GM23338 (cell line): ENCODE measurements around the gene USP9Y.

ENCODE experiments used
- POLR2AphosphoS5 ChIP-seq: IDR thresholded peaks from 2 replicates; pipeline ENCODE4 v1.6.1; 2016; ENCODE audit warnings: antibody characterized with exemption, low read depth
- TF ChIP-seq, protein P1 (sequence below): IDR thresholded peaks from one replicate; pipeline ENCODE4 v1.6.1; 2018; ENCODE audit warnings: antibody characterized with exemption; ENCODE audit not compliant: unreplicated experiment

DNA sequence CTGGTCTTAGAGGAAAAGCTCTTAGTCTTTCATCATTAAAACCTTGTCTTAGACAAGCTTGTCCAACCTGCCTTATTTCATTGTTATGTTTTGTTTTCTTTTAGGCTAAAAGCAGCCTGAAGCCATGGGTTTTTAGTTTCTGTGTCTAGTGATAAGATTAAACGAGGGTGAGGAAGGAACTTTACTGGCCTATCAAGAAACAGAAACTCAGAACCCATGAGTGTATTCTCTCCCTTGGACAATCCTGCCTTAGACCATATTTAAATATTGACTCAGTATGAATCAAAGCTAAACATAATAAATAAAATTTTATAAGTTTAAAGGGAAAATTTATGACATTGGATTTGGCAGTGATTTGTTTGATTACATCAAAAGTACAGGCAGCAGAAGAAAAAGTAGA is 122.4 kb downstream of the USP9Y start:
- TF ChIP-seq, protein P1, sequence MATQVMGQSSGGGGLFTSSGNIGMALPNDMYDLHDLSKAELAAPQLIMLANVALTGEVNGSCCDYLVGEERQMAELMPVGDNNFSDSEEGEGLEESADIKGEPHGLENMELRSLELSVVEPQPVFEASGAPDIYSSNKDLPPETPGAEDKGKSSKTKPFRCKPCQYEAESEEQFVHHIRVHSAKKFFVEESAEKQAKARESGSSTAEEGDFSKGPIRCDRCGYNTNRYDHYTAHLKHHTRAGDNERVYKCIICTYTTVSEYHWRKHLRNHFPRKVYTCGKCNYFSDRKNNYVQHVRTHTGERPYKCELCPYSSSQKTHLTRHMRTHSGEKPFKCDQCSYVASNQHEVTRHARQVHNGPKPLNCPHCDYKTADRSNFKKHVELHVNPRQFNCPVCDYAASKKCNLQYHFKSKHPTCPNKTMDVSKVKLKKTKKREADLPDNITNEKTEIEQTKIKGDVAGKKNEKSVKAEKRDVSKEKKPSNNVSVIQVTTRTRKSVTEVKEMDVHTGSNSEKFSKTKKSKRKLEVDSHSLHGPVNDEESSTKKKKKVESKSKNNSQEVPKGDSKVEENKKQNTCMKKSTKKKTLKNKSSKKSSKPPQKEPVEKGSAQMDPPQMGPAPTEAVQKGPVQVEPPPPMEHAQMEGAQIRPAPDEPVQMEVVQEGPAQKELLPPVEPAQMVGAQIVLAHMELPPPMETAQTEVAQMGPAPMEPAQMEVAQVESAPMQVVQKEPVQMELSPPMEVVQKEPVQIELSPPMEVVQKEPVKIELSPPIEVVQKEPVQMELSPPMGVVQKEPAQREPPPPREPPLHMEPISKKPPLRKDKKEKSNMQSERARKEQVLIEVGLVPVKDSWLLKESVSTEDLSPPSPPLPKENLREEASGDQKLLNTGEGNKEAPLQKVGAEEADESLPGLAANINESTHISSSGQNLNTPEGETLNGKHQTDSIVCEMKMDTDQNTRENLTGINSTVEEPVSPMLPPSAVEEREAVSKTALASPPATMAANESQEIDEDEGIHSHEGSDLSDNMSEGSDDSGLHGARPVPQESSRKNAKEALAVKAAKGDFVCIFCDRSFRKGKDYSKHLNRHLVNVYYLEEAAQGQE: no peak
- no peak for TF ChIP-seq POLR2AphosphoS5
